HG03159 (cell line): ENCODE results near the gene NOTCH1.
"Not testable (repeated sequence)": the region's sequence is repeated elsewhere in the genome, so short reads cannot be mapped to it uniquely, and the experiment has no call there.

Source experiments
- ATAC-seq: cut with Tn5 transposase; IDR thresholded peaks from one replicate; pipeline ENCODE4 v1.9.1; 2021; ENCODE audit warnings: mild to moderate bottlenecking, moderate library complexity; ENCODE audit not compliant: unreplicated experiment

The NOTCH1 gene

DNA sequence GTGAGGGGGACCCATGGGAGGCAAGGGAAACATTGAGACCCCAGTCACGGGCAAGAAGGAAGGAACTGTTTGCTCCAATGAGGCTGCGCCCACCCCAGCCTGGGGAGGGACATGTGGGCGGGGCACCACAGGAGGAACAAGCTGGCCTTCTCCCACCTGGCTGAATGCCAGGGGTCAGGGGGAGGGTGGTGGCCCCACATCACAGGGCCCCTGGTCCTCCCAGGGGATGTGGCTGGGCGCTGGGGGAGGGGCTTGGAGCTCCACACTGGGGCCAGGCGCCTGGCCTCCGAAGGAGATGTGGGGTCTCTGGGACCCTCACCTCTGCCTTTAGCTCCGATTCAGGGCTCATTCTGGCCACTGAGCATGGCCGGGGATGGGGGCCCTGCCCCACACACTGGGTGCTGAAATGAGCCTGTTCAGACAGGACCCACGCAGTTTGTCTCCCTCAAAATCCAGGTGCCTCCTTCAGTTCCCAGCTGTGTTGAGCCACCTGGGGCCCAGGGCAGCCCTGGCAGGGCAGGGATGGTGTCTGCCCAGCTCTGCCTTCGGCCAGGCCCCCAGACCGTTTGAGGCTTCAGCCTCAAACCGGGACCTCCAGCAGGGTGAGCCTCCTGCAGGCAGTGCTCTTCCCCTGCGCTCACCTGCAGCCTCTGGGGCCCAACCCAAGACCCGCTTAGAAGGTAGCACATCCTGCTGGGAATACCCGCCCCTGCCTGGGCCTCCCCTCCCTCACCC is 33.2 kb upstream of the NOTCH1 start:
- ATAC-seq: no peak

DNA sequence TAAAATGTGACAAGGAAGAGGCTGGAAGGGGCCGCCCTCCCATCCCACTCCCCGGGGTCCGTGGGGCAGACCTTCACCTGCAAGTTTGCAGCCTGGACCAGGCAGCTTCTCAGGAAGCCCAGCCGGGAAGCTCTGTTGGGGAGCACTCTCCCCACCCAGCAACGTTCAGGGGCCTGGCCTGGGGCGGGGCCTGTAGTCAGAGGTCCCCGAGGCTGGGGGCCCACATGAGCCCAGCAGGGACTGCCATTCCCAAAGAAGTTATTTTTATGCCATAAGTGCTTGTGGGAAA is 32.7 kb upstream of the NOTCH1 start:
- ATAC-seq: no peak

DNA sequence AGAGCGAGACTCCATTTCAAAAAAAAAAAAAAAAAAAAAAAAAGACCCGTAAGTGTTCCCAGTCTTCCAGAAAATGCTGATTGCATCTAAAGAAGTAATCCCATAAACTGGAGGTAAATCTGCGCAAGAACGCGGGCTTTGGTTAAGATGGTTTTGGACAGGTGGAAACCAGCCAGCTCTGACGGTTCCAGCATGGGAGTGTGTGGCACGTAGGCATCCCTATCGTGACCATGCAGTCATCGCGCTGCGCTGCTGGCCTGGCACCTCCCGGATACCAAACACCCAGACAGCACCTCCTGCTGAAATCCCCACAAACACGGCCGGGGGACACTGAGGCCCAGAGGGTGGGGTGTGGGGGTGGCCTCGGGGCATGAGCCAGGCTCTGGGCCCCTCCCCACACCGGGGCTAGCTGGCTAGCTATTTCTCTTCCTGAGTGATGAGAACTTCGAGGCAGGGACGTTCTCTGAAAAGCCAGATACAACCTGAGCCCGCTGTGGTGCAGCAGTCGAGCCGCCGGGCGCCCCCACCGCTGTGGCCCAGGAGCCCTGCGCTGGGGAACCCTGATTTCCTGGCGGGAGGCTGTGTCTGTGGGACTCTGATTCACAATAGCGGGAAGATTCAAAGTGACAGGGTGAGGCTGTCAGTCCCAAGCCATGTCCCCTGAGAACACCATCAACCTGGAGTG is 32.2 kb upstream of the NOTCH1 start:
- no peak for ATAC-seq

DNA sequence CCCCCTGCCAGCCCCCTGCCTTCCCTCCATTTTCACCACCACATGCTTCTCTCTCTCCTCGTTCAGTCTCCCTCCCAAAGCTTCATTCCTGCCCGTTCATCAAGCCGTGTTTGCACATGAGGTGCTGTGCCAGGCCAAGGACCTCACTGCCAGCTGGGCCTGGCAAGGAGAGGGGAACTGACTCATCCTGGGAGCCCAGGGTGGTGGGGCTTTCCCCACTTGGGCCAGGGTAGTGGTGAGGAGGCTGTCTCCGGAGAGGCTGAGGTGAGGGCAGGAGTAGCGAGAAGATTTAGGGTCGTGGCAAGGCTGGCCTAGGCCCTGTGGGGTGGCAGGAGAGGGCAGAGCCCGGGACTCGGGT is 30.4 kb upstream of the NOTCH1 start:
- ATAC-seq: no peak

DNA sequence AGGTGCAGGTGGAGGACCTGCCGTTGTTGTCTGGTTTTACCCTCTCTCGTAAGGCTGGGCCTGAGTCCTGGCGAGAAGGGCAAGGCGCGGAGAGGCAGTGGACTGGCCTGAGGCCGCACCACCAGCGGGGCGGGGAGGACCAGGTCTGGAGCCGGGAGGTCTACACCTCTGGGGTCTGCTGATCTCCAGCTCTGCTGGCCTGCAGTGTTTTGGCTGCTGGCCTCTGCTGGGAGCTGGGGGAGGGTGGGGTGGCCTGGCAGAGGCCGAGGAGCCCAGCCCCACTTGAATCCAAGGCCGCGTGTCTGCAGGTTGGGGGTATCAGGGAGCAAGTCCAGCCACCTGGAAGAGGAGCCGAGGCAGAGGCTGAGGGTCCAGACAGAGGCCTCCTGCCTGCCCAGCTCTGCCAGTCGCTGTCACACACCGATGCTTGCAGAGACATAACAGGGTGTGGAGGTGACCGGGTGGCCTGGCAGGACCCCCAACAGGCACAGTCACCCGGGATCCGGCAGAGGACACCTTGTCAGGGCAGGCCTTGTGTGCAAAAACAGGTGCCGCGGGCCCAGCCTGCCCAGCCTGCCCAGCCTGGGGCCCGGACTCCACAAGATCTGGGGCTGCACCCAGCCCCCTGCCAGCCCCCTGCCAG is 29.9 kb upstream of the NOTCH1 start:
- no peak for ATAC-seq

DNA sequence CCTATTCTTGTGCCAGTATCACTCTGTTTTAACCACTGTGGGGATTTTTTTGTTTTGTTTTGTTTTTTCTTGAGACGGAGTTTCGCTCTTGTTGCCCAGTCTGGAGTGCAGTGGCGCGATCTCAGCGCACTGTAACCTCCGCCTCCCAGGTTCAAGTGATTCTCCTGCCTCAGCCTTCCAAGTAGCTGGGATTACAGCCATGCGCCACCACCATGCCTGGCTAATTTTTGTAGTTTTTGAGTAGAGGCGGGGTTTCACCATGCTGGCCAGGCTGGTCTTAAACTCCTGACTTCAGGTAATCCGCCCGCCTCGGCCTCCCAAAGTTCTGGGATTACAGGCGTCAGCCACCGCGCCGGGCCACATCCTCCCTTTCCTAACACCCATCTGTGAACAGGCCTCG is 28.8 kb upstream of the NOTCH1 start:
- ATAC-seq: not testable (repeated sequence)

DNA sequence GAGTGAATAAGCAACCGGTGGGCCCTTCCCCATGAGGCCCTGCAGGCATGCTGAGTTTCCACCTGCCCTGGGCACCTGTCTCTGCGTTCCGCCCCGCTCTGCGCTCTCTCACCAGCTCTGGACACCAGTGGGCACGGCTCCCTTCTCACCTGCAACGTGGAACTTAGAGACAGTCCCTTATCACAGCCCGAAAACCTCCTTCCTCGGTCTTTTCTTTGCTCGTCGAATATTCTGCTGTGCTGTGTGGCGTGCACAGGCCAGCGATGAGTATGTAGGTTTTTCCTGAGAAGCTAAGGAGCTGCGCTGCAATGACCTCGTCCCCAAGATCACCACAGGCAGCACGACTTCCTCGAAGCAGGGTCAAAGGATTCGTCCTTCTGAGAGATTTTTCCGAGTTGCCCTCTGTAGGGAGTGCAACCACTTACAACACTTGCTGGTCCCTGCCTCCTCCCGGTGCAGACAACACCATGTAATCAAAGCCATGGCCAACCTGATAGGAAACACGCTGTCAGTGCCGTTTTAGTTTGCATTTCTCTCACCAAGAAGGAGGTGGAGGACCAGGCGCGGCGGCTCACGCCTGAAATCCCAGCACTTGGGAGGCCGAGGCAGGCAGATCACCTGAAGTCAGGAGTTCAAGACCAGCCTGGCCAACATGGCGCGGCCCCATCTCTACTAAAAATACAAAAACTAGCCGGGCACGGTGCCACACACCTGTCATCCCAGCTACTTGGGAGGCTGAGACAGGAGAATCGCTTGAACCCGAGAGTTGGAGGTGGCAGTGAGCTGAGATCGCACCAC is 27.2 kb upstream of the NOTCH1 start:
- ATAC-seq: no peak

DNA sequence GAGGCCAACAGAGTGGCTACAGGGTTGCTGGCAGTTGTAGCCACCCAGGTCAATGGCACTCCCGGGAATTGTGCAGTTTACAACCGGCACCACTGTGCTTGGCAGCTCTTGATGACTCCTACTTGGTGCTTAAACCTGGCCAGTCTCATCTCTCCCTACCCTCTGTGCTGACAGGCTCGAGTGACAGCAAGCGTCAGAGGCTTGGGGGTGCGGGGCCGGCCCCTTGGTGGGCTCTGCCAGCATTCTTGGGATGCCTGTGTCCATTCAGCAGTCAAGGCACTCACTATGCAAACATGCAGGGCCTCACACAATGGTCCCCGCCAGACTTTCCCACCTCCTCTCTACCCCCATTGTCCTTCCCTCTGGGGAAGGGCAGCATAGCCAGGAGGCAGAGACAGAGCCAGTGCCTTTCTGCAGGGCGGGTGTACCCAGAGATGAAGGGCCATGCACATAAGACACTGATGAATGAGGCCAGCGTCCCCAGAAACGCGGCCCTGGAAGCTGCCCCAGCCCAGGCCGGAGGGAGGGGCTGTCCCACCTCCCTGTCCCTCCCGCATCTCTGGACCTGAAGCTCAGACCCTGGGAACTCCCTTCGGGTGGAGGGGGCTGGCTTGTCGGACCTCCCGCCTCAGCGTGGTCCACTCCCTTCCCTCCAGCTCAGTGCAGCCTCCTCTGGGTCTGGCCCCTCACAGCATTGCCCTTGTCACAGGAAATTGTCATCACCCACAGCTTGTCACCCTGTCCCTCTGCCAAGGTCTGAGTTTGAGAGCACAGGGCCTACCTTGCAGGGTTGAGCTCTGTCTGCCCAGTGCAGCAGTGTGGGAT is 26.4 kb upstream of the NOTCH1 start:
- ATAC-seq: no peak

DNA sequence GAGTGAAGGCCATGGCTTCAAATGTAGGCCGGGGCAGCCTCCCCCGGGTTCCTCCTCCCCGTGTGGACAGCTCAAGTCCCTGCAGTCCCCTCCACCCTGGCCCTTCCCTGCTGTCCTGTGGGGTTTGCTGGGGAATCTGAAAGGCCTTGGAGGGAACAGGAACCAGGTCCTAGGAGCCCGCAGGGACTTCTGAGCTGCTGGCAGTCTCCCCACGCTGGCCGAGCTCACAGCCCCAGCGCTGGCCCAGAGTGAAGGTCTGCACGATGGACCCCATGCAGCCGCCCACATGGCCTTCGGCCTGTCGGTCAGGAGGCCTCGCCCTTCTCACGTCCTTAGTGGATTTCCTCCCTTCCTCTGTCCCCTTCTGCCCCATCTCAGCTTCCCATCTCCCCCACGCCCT is 25.7 kb upstream of the NOTCH1 start:
- ATAC-seq: no peak

DNA sequence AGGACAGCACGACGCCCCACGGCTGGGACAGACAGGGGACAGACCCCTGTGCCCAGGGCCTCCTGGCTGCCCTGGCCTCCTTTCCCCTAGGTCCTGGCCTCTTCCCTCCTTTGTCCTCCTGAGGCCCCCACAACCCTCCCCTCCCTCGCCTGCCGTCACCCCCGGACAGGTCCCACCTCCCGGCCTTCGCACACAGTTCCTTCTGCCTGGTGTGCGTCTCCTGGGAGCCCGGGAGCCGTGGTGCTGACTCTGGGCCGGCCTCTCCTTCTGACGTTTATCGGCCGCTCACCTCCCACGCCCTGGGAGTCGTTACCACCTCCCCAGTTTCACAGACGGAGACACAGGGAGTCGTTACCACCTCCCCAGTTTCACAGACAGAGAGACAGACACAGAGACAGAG is 25.1 kb upstream of the NOTCH1 start:
- ATAC-seq: no peak

DNA sequence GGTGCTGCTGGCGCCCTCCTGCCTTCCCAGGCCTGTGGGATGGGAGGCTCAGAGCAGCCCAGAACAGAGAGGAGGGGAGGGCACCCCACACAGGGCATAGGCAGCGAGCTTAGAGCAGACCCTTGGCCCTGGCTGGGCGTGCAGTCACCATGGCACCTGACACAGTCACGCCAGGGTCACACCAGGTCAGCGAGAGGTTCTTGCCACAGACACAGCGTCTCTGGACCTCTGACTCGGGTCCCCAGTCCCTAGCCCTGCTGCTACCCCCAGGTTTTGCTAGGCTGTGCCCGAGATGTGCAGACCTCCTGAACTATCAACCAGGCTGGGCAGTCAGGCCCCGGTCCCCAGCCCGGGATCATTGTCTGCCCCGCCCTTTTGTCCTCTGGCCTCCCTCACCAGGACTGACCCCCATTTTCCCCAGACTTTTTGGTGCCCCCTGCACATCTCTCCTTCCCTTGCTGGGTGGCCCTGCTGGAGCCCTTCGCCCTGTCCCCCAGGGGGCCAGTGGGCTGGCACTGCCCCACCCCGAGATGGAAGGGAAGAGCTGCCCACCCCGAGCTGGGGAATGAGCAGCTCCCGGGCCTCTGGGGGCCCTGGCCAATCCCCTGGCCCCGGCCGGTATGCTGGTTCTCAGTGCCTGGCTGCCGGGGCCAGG is 24.5 kb upstream of the NOTCH1 start:
- no peak for ATAC-seq

DNA sequence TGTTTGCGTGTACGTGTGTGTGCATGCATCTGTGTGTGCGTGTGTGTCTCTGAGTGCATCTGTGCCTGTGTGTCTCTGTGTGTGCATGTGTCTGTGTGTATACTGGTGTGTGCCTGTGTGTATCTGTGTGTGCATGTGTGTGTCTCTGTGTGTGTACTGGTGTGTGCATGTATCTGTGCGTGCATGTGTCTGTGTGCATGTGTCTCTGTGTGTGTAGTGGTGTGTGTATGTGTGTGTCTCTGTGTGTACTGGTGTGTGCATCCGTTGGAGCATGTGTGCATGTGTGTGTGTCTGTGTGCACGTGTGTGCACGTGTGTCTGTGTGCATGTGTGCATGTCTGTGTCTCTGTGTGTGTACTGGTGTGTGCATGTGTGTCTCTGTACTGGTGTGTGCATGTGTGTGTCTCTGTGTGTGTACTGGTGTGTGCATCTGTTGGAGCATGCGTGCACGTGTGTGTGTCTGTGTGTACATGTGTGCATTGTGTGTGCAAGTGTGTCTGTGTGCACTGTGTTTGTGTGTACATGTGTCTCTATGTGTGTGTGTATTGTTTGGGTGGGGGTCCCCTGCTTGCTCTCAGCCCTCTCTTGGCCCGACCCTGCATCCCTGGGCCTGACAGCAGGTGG is 23.8 kb upstream of the NOTCH1 start:
- ATAC-seq: no peak

DNA sequence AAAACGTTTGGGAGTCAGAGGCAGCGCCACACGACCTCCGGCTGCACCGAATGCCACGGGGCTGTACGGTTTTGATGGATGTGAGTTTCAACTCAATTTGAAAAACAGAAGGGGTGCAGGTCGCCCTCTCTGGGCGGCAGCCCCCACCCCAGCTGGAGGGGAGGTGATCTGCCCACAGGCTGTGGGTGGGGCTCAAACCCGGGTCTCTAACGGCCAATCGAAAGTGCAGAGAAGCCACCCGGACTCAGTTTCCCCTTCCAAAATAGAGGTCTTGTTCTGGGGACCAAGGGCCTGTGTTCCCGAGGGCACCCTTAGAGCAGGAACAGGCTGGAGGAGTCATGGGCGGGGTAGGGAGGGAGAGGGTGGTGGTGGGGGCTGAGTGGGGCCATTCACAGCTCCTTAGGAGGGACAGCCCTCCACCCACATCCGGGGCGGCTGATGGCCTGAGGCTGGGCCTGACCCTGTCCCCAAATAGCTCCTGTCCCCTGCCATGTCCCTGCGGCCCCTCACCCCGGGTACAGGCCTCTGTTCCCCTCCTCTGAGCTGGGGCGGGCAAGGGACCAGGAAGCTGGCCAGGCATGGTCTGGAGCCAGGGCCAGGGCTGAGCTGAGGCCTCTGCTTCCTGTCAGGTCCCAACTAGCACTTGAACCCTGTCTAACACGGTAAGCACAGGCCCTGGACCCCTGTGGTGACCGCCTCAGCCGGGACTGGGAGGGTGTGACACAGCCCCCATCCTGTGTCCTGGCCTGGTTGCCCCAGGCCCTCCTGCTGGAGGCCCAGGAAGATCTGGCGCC is 22.6 kb upstream of the NOTCH1 start:
- ATAC-seq: no peak

DNA sequence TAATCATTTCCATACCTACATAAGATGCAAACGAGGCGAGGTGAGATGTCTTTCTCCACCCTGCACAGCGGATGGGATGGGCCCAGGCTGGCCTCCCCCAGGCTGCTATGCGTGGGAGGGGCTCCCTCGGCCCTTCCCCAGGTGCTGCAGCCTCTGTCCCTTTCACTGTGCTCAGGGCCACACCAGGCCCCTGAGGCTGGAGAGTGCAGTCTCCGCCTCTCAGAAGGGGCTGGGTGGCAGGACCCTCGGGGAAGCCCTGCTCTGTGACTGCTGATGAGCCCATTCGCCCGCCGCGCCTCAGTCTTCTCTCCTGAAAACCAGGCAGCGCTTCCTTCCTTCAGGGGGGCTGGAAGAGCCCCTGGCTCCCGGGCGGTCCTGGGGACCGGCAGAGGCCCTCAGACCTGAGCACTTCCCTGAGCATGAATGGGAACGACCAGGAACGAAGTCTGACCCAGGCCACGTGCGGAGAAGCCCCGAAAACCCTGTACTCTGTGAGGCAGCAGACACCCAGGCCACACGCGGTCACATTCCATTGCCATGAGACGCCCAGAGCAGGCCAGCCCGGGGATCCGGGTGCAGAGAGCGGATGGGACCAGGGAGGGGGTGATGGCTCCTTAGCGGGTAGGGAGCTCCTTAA is 21.9 kb upstream of the NOTCH1 start:
- no peak for ATAC-seq

DNA sequence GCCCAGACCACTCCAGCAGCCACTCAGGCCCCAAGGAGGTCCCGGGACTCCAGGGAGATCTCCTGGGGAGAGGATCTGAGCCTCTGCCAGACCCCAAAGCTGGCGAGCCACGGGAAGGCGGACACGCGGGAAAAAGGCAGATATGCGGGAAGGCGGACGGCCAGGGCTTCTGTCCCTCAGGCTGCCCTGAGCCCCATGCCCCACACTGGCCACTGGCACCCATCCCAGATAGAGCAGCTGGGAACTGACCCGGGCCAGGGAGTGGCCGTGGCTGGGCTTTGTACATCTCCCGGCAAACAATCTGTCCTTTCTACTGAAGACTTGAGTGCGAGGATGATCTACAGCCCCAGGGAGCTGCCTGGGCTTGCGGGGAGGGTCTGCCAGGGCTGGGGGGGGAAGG is 21.1 kb upstream of the NOTCH1 start:
- no peak for ATAC-seq

DNA sequence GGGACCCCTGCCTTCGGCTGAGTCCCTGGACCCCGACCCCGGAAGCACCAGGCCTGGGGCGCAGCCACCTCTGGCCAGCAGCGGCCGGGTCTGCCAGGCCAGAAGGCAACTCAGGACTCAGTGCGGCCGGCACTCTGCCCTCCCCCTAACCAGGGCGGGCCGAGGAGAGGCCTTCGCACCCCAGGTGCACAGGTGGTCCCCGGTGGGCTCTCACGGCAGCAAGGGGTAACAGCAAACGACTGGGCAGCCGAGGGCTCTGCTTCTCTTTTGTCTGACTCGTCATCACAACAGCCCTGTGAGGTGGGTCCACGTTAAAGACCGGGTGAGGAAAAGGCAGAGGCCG is 20.7 kb upstream of the NOTCH1 start:
- no peak for ATAC-seq

DNA sequence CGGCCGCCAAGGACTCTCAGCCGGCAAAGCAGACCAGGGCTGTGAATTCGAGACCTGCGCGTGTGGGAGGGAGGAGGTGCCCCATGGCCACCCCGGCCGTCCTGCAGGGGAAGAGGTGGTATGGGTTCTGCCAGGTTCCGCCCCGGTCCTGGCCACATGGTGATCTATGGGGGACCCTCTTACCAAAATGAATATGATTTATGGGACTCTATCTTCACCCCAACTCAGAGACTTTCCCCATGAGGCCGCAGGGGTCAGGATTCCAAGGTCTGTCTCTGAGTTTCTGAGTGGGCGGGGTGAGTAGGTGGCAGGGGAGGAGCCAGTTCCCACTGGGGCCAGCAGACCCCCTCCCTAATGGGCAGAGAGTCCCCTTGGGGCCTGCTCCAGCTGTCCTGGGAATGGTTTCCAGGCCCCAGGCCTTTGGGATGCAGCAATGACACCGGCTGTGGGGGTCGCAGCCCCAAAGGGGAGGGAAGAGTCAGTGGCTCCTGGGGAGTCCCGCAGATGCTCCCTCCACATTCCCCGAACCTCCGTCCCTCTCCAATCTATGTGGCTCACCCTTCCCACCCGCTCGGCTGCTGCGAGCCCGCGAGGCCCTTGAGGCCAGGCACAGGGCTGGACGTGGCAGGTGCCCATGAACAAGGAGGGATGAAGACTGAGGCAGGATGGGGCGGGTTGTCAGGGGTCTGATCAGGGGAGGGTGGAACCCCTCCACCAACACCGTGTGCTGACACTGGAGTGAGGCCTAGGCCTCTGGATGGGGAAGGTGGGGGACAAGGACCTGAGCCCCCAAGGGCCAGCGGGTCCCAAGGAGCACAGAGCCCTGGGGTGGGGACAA is 20.1 kb upstream of the NOTCH1 start:
- no peak for ATAC-seq
